Esophagus squamous epithelium (tissue), 5 donors: ENCODE results near the gene CDC16. TPM values are rescaled to one million over a fixed set of nuclear protein-coding genes. Genes with fewer than 3 reads are reported as not detected.

Experiments used
- DNase-seq: peaks from one replicate; lab custom pipeline; 2025; lab: John Stamatoyannopoulos, UW
- H3K27ac ChIP-seq, 4 donors: fragments of 200-600 bp; sonication (generic); one replicate each; pipeline ENCODE4 v1.5.1; 2016 to 2019; ENCODE audit warnings: mild to moderate bottlenecking in 1 of 4
- H3K27me3 ChIP-seq, 4 donors: fragments of 200-600 bp; sonication (generic); 1 replicate in 3 of 4; 2 replicates in 1 of 4; pipeline versions ENCODE4 v1.5.1 to v1.6.0; 2017 to 2021; ENCODE audit warnings: antibody characterized with exemption in 1 of 4
- H3K36me3 ChIP-seq, 3 donors: fragments of 200-600 bp; sonication (generic); one replicate each; pipeline ENCODE4 v1.5.1; 2016 to 2019
- H3K4me1 ChIP-seq, 3 donors: fragments of 200-600 bp; sonication (generic); one replicate each; pipeline ENCODE4 v1.5.1; 2017 to 2019
- H3K4me3 ChIP-seq, 4 donors: fragments of 200-600 bp; sonication (generic); 1 replicate in 3 of 4; 2 replicates in 1 of 4; pipeline ENCODE4 v1.5.1; 2016 to 2019; ENCODE audit warnings: mild to moderate bottlenecking in 2 of 4, moderate library complexity in 1 of 4
- H3K9me3 ChIP-seq, 3 donors: fragments of 200-600 bp; sonication (generic); one replicate each; pipeline ENCODE4 v1.5.1; 2016 to 2019
- CTCF ChIP-seq, 6 experiments: fragments of 450-650 bp in 4 of 6; fragments of 200-600 bp in 2 of 6; sonication (generic) in 2 of 6; IDR thresholded peaks; one replicate each; pipeline ENCODE4 v1.5.1; 2016 to 2019; ENCODE audit warnings: antibody characterized with exemption in 6 of 6, mild to moderate bottlenecking in 4 of 6, moderate library complexity in 4 of 6
- POLR2A ChIP-seq, 4 donors: fragments of 450-650 bp; IDR thresholded peaks; one replicate each; pipeline ENCODE4 v1.6.1; 2017; ENCODE audit warnings: antibody characterized with exemption in 4 of 4, mild to moderate bottlenecking in 4 of 4, moderate library complexity in 3 of 4
- WGBS, 2 donors: methylation state at CpG; one replicate each; pipeline ENCODE4 v1.1.5; 2018; 5-methylcytosine and 5-hydroxymethylcytosine counted together
- intact Hi-C: fragments of 100-400 bp; cut with DNase I; formaldehyde crosslinking; loops from one replicate; pipeline ENCODE4 v1.15.0; 2022
- total RNA-seq, 4 donors: library from RNA; depleted of rRNA; stranded (reverse); fragments of >200 nt; gene quantifications; one replicate each; pipeline ENCODE4 v1.1.0, GENCODE V29; 2016
- donor health status: DM: yes; HTN: yes; CAD: no.

Gene CDC16
- total RNA-seq, 4 donors from 2014 or later, result 22.9 to 40.2 (median 30.2) TPM

- Histone ChIP-seq H3K4me1 (peaks cover 2 to 44% (median 12%) of the 10 kb centered on the region in 3 donors), H3K9me3 (no peaks in the 10 kb centered on the region), H3K27ac (peak within 1 kb of the TSS; percentile 97 to 99 (median 98)), H3K4me3 (peak within 1 kb of the TSS; percentile 69 to 95 (median 80)), H3K36me3 (peaks cover 0 to 36% (median 2%) of the 10 kb centered on the region in 3 donors), H3K27me3 (no peaks in the 10 kb centered on the region)
- WGBS, 2 donors, result 0% methylated on average over 1 to 6 of the region's 89 CpGs
- peak; percentile 75 for DNase-seq
- intact Hi-C loops, result no loop called here
- TF ChIP-seq CTCF (IDR thresholded peaks at IDR 0.05) (no peak), POLR2A (IDR thresholded peaks at IDR 0.05) (peak in 2 of 4 donors; percentile 83 to 85)
These were observed 46.8 kb downstream of the CDC16 start, which contains the start of gene UPF3A for GRCh38 chr13:114281351-114282040. TSS of gene UPF3A (plus strand) at chr13:114281601. CDS start at chr13:114281640, 39 bp downstream.

GRCh38 chr13:114282041-114282670 lies 47.5 kb downstream of the CDC16 start:
- TF ChIP-seq POLR2A (IDR thresholded peaks at IDR 0.05) (peak in 2 of 4 donors; percentile 25 to 58), CTCF (IDR thresholded peaks at IDR 0.05) (no peak)
- Histone ChIP-seq H3K9me3 (no peaks in the 10 kb centered on the region), H3K4me3 (peak overlapping the region; percentile 69 to 95 (median 80)), H3K36me3 (peaks cover 5 to 38% (median 5%) of the 10 kb centered on the region in 3 donors), H3K4me1 (peaks cover 2 to 44% (median 12%) of the 10 kb centered on the region in 3 donors), H3K27me3 (no peaks in the 10 kb centered on the region), H3K27ac (peak overlapping the region; percentile 97 to 99 (median 98))
- no peak for DNase-seq
- intact Hi-C loops, result no loop called here
- WGBS, 2 donors, result 0% methylated on average over 19 to 23 of the region's 50 CpGs

- Histone ChIP-seq H3K4me3 (no peak overlapping the region), H3K27me3 (no peaks in the 10 kb centered on the region), H3K27ac (peak overlapping the region in 1 of 4 donors; percentile 13), H3K9me3 (no peaks in the 10 kb centered on the region), H3K4me1 (peaks cover 2 to 44% (median 12%) of the 10 kb centered on the region in 3 donors), H3K36me3 (peaks cover 13 to 45% (median 16%) of the 10 kb centered on the region in 3 donors)
- no peak for DNase-seq
- TF ChIP-seq POLR2A (IDR thresholded peaks at IDR 0.05), result no peak
- TF ChIP-seq CTCF (IDR thresholded peaks at IDR 0.05), result no peak
- 71 to 77% methylated on average over 3 of the region's 3 CpGs for WGBS, 2 donors
- intact Hi-C loops, result no loop called here
These were observed 48.9 kb downstream of the CDC16 start for GRCh38 chr13:114283576-114283975.

GRCh38 chr13:114284680-114285079 lies 50.0 kb downstream of the CDC16 start:
- Histone ChIP-seq H3K27ac (peak overlapping the region in 1 of 4 donors; percentile 23), H3K36me3 (peaks cover 13 to 56% (median 18%) of the 10 kb centered on the region in 3 donors)

More at GRCh38 chr13:114284680-114285079, 50.0 kb downstream of the CDC16 start:
- no peaks in the 10 kb centered on the region for H3K9me3 ChIP-seq
- 94% methylated on average over 8 of the region's 8 CpGs for WGBS, 2 donors
- H3K4me1 ChIP-seq, result peaks cover 2 to 44% (median 12%) of the 10 kb centered on the region in 3 donors
- no peak for DNase-seq
- no peak for TF ChIP-seq POLR2A (IDR thresholded peaks at IDR 0.05)
- no peak for TF ChIP-seq CTCF (IDR thresholded peaks at IDR 0.05)
- H3K27me3 ChIP-seq, result no peaks in the 10 kb centered on the region
- no peak overlapping the region for H3K4me3 ChIP-seq
- intact Hi-C loops, result no loop called here
